ENCODE measurements around the gene PRKCH.

GRCh38 chr14:61452452-61452851 is 131.1 kb downstream of the PRKCH start:
- TF ChIP-seq CTCF (IDR thresholded peaks at IDR 0.05) (no peak), POLR2A (IDR thresholded peaks at IDR 0.05) (no peak)

Measured in esophagus squamous epithelium (tissue), 4 donors.